Lower leg skin (tissue), 3 donors: Measurements from ENCODE around the gene YWHAE.

Experiments
- POLR2A ChIP-seq, 2 donors: fragments of 450-650 bp; IDR thresholded peaks; one replicate each; pipeline ENCODE4 v1.6.1; 2016 to 2017; ENCODE audit warnings: antibody characterized with exemption in 2 of 2, mild to moderate bottlenecking in 1 of 2, moderate library complexity in 1 of 2
- TF ChIP-seq, protein P1 (sequence below), 3 donors: fragments of 450-650 bp; IDR thresholded peaks; one replicate each; pipeline ENCODE4 v1.5.1; 2016; ENCODE audit warnings: antibody characterized with exemption in 3 of 3, mild to moderate bottlenecking in 3 of 3, moderate library complexity in 2 of 3

DNA sequence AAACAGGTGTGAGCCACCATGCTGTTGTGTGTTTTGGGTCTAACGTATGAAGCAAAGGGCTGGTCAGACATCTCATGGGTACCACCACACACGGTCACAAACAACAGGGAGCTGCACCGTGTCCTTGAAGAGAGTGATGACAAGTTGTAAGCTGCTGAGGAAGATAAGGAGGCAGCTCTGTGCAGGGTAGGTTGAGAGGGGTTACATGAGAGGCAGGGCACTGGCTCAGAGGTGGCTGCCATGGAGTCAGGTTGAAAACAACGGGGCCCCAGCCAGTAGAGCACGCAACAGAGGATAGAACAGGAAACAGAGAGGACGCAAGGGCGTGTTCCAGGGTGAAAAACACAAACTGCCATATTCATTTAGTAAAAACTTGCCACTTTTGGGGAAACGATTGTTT lies 68.3 kb downstream of the YWHAE start:
- no peak for TF ChIP-seq POLR2A (IDR thresholded peaks at IDR 0.05)
- TF ChIP-seq, protein P1, sequence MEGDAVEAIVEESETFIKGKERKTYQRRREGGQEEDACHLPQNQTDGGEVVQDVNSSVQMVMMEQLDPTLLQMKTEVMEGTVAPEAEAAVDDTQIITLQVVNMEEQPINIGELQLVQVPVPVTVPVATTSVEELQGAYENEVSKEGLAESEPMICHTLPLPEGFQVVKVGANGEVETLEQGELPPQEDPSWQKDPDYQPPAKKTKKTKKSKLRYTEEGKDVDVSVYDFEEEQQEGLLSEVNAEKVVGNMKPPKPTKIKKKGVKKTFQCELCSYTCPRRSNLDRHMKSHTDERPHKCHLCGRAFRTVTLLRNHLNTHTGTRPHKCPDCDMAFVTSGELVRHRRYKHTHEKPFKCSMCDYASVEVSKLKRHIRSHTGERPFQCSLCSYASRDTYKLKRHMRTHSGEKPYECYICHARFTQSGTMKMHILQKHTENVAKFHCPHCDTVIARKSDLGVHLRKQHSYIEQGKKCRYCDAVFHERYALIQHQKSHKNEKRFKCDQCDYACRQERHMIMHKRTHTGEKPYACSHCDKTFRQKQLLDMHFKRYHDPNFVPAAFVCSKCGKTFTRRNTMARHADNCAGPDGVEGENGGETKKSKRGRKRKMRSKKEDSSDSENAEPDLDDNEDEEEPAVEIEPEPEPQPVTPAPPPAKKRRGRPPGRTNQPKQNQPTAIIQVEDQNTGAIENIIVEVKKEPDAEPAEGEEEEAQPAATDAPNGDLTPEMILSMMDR (IDR thresholded peaks at IDR 0.05) = no peak
